ENCODE measurements around the gene NUP62.
A peak's percentile ranks its signal among the peaks of the same experiment; 100 is the strongest.

NUP62 gene

DNA sequence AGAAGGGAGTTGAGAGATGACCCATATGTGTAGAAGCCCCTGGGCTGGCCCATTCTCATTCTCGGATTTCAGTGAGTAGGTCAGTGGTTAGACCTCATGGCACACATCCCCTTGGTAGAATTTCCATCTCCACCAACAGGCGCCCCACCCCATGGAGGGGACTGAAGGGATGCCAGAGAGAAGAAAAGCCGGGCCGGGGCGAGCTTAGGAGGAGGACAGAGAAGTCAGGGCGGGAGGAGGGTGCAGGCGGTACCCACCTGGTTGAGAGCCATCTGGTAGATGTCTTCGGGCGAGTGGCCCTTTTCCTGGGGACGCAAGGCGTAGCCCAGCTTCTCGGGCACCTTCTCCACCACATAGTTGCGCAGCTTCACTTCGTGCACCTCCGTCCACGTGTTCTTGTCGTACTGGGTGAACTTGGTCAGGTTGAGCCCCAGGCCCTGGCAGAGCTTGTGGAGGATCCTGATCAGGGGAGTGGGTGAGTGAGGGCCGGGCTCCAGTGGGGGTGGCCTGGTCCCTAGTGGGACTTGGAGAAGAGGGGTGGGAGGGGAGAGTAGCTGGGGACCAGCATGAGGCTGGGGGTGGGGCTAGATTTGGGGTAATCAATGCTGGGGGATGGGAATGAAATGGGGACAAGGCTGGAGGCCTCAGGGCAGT is 35.2 kb downstream of the NUP62 start:
- DNase-seq (ENCODE audit: extremely low read depth, insufficient read length), result no peak
- TF ChIP-seq, protein P1, sequence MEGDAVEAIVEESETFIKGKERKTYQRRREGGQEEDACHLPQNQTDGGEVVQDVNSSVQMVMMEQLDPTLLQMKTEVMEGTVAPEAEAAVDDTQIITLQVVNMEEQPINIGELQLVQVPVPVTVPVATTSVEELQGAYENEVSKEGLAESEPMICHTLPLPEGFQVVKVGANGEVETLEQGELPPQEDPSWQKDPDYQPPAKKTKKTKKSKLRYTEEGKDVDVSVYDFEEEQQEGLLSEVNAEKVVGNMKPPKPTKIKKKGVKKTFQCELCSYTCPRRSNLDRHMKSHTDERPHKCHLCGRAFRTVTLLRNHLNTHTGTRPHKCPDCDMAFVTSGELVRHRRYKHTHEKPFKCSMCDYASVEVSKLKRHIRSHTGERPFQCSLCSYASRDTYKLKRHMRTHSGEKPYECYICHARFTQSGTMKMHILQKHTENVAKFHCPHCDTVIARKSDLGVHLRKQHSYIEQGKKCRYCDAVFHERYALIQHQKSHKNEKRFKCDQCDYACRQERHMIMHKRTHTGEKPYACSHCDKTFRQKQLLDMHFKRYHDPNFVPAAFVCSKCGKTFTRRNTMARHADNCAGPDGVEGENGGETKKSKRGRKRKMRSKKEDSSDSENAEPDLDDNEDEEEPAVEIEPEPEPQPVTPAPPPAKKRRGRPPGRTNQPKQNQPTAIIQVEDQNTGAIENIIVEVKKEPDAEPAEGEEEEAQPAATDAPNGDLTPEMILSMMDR (IDR thresholded peaks at IDR 0.05; ENCODE audit: insufficient read depth, low read length, poor library complexity, severe bottlenecking), result no peak
- H3K27me3 ChIP-seq (replicated peaks; ENCODE audit: control insufficient read depth, insufficient read depth, low read length), result no peaks in the 10 kb centered on the region
- H3K36me3 ChIP-seq (ENCODE audit: control insufficient read depth, insufficient read depth, low read length), result peaks cover 27% of the 10 kb centered on the region
- H3K4me3 ChIP-seq (replicated peaks; ENCODE audit: low read depth, low read length), result peak overlapping the region; percentile 80

DNA sequence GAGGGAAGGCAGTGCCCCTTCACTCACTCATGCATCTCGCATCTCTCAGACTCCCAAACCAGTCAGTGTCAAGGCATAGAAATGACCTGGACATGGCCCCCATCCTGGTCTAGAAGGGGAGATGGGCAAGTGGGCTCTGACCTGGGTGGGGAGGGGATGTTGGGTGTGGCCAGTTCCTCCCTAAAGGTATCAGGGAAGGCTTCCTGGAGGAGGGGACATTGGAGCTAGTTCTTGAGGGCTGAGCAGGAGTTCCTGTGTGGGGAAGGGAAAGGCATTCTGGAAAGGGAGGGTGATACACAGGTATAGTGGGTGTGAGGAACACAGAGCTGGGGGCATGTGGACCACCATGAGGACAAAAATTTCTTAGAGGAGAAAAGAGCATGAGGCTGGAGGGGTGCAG is 36.6 kb downstream of the NUP62 start:
- TF ChIP-seq, protein P1 (IDR thresholded peaks at IDR 0.05; ENCODE audit: insufficient read depth, low read length, poor library complexity, severe bottlenecking), result no peak

GRCh38 chr19:49891393-49891792 is 37.9 kb downstream of the NUP62 start:
- no peak overlapping the region for H3K4me3 ChIP-seq (replicated peaks; ENCODE audit: low read depth, low read length)
- H3K27me3 ChIP-seq (replicated peaks; ENCODE audit: control insufficient read depth, insufficient read depth, low read length), result no peaks in the 10 kb centered on the region

More for the DNA sequence above, 36.6 kb downstream of the NUP62 start:
- peaks cover 29% of the 10 kb centered on the region for H3K36me3 ChIP-seq (ENCODE audit: control insufficient read depth, insufficient read depth, low read length)
- H3K4me3 ChIP-seq (replicated peaks; ENCODE audit: low read depth, low read length), result peak overlapping the region; percentile 49
- no peak for DNase-seq (ENCODE audit: extremely low read depth, insufficient read length)
- no peaks in the 10 kb centered on the region for H3K27me3 ChIP-seq (replicated peaks; ENCODE audit: control insufficient read depth, insufficient read depth, low read length)

DNA sequence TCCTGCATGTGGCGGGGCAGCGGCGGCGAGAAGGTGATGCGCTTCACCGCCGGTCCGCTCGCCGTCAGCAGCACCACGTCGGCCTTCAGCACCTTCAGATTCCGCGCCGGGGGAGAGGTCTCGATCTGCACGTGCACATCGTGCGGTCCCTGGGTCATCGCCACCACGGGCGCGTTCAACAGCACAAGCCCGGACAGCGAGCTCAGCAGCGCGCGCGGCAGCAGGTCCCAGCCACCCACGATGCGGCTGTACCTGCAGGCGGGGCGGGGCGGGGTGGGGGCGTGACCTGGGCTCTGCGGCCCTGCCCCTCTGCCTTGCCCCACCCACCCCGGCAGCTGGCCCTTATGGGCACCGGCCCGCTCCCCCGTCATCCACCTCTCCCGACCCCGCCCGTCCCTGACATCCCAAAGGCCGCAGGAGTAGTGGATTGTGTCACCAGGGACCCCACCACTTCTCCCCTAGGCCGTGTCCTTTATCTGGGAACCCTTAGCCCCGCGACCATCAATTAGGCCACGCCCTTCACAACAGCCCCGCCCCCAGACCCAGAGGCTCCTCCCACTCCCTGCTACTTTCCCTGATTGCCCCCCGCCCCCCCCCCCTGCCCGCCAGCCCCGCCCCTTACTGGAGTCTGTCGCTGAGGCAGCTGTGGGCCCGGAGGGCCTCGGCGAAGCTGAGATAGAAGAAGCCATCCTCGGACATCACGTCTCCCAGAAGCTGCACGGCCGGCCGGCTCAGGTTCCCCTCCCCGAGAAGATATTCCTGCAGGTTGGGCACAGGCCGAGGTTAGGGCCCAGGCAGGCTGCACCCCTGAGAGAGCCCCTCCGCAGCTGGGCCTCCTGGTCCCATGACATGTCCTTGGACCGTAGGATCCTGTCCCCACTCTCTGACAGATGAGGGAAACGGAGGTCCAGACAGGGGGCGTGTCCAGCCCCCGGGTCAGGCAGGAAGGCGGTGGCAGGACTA is 38.7 kb downstream of the NUP62 start:
- Histone ChIP-seq H3K36me3 (ENCODE audit: control insufficient read depth, insufficient read depth, low read length) (peaks cover 29% of the 10 kb centered on the region), H3K4me3 (replicated peaks; ENCODE audit: low read depth, low read length) (peak overlapping the region; percentile 37), H3K27me3 (replicated peaks; ENCODE audit: control insufficient read depth, insufficient read depth, low read length) (no peaks in the 10 kb centered on the region)
- TF ChIP-seq, protein P1 (IDR thresholded peaks at IDR 0.05; ENCODE audit: insufficient read depth, low read length, poor library complexity, severe bottlenecking), result no peak
- peak; percentile 85 for DNase-seq (ENCODE audit: extremely low read depth, insufficient read length)

More at GRCh38 chr19:49891393-49891792, 37.9 kb downstream of the NUP62 start:
- TF ChIP-seq, protein P1 (IDR thresholded peaks at IDR 0.05; ENCODE audit: insufficient read depth, low read length, poor library complexity, severe bottlenecking), result no peak
- DNase-seq (ENCODE audit: extremely low read depth, insufficient read length), result no peak
- H3K36me3 ChIP-seq (ENCODE audit: control insufficient read depth, insufficient read depth, low read length), result peaks cover 29% of the 10 kb centered on the region

- DNase-seq (ENCODE audit: extremely low read depth, insufficient read length), result no peak
Measured at GRCh38 chr19:49889687-49890348, 39.5 kb downstream of the NUP62 start.

More at GRCh38 chr19:49889687-49890348, 39.5 kb downstream of the NUP62 start:
- TF ChIP-seq, protein P1 (IDR thresholded peaks at IDR 0.05; ENCODE audit: insufficient read depth, low read length, poor library complexity, severe bottlenecking), result peak; percentile 41
- H3K27me3 ChIP-seq (replicated peaks; ENCODE audit: control insufficient read depth, insufficient read depth, low read length), result no peaks in the 10 kb centered on the region
- H3K36me3 ChIP-seq (ENCODE audit: control insufficient read depth, insufficient read depth, low read length), result peaks cover 29% of the 10 kb centered on the region
- H3K4me3 ChIP-seq (replicated peaks; ENCODE audit: low read depth, low read length), result no peak overlapping the region; the same call in 1 of the 2 replicates
